GM19468 (cell line): ENCODE measurements around the gene TEKTIP1.
"Not testable (repeated sequence)": the region's sequence is repeated elsewhere in the genome, so short reads cannot be mapped to it uniquely, and the experiment has no call there.

Source experiments
- ATAC-seq: cut with Tn5 transposase; IDR thresholded peaks from one replicate; pipeline ENCODE4 v1.9.1; 2021; ENCODE audit warnings: mild to moderate bottlenecking, moderate library complexity, moderate number of reproducible peaks; ENCODE audit not compliant: unreplicated experiment; ENCODE audit errors: extremely low read depth

The TEKTIP1 gene

DNA sequence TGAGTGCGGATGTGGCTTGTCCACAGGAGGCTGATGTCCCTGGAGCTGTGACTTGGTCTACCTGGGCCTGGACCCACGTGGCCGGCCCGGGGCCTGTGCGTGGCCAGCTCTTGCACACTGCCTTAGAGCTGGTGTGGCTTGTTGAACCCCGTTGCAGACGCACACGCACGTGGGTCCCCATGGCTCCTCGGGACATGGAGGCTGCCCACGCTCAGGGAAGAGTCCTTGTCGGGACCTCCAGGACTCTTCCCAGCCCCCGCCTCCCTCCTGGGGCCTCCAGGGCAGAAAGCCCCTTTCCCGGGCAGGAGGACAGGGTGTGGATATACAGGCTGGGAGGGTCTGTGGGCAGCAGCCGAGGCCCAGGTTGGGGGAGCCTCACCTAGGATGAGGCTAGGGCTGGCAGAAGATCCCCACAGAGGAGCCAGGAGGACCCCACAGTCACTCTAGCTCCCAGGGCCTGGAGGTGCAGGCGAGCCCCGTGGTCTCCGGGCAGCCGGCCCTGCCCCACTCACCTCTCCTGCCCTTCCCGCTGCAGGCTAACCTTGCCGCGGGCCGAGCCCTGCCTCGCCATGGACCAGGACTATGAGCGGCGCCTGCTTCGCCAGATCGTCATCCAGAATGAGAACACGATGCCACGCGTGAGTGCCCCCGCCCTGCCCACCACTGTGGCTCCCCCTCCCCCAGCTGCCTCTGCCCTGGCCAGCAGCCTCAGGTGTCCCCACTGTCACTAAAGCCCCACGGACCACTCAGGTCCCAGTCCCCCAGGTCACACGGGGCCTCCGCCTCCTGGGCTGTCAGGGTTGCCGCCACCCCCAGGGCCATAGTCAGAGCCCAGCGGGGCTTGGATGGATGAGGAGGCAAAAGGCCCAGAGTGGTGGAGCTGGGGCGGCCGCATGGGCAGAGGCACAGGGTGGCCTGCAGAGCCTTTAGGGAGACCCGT, 16.3 kb upstream of the TEKTIP1 start:
- ATAC-seq = no peak

DNA sequence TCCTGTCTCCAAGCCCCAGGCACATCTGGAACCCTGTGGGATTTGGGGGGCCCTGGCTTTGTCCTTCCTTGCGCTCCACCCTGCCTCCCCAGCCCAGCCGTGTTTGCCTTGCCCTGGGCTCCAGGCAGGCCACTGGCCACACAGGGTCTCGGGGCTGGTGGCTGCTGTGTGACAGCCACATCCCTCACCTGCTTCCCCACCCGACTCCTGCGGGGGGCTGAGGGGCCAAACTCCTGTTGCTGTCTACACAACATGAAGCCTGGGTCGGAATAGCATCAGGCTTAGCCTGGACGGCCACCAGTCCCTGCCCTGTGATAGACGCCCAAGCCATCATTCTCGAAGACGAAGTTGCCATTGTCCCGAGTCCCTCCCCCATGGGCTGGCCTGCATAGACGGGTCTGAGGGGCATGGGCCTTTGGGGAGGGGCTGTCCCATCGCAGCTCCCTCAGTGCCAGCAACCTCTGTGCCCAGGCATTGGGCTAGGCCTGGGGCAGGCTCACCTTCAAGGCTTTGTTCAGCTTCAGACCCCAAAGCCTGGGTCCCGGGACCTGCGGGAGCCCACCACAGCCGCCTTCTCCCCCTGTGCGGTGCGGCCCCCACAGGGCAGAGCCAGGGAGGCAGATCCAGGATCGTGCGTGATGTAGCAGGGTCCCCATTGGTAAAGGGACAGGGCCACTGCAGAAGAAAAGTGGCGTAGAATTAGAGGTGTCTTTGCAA, 15.5 kb upstream of the TEKTIP1 start:
- ATAC-seq = no peak

DNA sequence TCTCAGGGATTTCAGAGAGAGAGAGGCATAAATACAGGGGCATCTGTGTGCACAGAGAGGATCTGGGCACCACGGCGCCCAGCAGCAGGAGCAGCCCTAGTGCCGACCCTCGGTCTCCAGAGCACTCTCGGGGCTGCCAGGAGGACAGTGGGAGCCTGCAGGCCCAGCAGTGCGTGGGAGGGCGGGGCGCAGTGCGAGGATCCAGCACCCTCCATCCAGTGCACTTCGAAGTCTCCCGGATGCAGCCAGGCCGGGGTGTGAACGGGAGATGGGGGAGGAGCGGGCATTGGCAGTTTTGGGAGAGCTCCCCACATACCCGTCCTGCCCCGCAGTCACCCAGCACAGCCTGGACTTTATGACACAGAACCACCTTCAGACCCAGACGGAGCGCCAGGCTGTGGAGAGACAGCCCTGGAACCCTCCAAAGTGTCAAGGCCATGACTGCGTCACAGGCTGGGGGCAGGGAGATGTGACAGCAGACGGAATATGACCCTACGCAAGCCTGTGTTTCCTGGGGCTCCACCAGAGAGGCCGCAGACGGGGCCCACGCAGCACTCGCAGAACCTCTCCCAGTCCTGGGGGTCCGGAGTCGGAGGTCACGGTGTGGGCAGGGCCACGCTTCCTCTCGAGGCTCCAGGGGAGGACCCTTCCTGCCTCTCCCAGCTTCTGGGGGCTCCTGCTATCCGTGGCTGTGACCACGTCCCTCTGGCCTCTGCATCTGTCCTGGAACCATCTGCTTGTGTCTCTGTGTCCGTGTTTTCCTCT, 14.7 kb upstream of the TEKTIP1 start:
- no peak for ATAC-seq

DNA sequence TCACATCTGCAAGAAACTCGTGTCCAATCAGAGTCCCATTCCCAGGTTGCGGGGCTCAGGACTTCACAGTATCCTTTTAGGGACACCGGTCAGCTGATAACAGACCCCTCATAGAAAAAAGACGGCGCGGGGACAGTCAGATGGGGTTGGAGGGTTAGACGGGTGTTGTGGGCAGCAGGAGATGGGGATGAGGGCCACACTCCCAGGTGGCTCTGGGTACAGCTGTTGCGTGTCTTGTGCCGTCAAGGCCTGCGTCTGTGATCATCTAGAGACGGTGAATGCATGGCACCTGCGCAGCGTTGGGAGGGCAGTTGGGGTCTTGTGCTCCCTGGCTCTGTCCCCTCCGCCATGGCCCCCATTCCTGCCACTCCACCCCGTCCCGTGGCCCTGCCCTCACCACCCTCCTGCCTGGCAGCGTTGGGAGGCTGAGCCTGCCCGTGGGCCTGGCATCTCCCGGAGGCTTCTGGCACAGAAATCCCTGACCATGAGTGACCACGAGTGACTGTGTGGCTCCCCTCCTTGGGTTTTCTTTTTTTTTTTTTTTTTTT, 14.0 kb upstream of the TEKTIP1 start:
- ATAC-seq = no peak

DNA sequence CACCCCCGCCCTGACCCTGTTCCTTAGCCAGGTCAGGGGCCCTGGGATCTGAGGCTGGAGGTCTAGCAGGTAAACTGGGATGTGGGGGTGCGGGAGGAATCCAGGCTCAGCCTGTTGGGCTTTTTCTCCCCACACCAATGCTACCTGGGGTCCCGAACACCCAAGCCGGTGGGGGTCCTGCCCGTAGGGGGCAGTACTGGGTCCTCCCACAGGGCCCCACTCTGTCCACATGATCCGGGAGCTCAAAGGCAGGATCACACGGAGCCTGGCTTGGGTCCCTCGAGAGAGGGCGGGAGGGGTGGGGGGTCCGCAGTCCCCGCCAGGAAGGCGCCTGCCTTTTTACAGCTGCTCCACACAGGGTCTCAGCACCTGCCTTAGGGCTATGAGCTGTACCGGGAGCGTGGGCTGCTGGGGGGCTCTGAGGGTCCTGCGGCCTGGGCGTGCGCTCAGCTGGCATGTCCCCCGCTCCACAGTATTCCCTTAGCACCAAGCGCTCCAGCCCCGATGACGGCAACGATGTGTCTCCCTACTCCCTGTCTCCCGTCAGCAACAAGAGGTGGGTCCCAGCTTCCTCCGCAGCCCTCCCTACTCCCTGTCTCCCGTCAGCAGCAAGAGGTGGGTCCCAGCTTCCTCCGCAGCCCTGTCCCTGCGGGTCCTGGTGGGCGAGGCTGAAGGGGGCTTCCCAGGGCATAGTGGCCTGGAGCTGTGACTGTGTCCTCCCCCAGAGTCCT, 12.3 kb upstream of the TEKTIP1 start:
- no peak for ATAC-seq

DNA sequence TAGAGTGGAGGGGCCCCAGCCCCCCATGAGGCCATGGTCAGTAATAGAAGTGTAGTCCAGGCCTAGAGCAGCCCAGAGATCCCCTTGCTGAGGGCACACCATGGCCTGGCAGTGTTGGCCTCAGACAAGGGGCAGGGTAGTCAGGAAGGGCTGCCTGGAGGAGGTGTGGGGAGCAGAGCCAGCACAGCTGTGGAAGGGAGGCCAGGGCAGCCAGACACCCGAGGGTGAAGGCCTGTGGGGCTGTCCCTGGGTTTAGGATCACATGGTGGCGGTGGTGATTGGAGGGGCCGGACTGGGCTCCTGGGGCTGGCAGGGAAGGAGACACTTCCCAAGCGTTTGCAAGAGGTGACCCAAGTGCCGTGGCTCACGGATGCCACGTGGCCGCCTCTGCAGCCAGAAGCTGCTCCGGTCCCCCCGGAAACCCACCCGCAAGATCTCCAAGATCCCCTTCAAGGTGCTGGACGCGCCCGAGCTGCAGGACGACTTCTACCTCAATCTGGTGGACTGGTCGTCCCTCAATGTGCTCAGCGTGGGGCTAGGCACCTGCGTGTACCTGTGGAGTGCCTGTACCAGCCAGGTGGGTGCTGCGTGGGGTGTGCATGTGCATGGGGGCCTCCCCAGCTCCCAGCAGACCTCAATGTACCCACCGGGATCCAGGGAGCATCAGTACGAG, 11.6 kb upstream of the TEKTIP1 start:
- no peak for ATAC-seq

DNA sequence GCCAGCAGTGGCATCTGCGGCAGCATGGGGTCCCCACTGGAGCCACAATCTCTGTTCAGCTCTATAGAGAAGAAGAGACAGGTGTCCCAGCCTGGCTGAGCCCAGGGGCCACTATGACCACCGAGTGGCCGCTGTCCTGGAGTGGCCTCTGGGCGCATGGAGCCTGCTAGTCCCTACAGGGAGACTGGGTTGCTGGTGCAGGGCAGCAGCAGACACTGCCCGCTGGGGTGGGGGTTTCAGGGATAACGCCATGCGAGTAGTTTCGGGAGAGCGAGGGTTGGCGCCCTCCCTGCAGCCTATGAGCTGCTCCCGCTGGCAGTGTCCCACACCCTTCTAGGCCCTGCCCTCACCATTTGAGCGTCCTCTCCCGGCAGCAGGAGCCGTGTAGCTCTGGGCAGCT, 10.9 kb upstream of the TEKTIP1 start:
- ATAC-seq = no peak

DNA sequence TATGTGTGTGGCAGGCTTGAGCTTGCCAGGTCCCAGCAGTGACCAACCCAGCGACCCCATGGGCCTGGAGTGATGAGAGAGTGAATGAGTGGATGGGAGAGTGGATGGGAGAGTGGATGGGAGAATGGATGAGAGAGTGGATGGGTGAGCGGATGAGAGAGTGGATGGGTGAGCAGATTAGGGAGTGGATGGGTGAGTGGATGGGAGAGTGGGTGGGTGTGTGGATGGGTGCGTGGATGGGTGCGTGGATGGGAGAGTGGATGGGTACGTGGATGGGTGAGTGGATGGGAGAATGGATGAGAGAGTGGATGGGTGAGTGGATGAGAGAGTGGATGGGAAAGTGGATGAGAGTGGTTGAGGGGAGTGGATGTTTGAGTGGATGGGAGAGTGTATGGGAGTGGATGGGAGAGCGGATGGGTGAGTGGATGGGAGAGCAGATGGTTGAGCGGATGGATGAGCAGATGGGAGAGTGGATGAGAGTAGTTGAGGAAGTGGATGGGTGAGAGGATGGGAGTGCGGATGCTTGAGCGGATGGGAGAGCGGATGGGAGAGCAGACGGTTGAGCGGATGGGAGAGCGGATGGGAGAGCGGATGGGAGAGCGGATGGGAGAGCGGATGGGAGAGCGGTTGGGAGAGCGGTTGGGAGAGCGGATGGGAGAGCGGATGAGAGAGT, 10.3 kb upstream of the TEKTIP1 start:
- no peak for ATAC-seq

DNA sequence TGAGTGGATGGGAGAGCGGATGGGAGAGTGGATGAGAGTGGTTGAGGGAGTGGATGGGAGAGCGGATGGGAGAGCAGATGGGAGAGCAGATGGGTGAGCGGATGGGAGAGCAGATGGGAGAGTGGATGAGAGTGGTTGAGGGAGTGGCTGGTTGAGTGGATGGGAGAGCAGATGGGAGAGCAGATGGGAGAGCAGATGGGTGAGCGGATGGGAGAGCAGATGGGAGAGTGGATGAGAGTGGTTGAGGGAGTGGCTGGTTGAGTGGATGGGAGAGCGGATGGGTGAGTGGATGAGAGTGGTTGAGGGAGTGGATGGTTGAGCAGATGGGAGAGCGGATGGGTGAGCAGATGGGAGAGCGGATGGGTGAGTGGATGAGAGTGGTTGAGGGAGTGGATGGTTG, 9.7 kb upstream of the TEKTIP1 start:
- ATAC-seq = not testable (repeated sequence)

DNA sequence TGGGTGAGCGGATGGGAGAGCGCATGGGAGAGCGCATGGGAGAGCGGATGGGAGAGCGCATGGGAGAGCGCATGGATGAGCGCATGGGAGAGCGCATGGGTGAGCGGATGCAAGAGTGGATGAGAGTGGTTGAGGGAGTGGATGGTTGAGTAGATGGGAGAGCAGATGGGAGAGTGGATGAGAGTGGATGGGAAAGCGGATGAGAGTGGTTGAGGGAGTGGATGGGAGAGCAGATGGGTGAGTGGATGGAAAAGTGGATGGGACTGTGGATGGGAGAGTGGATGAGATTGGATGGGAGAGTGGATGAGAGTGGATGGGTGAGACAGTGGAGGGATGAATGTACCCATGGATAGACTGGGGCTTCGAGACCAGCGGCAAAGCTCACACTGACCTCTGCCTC, 8.6 kb upstream of the TEKTIP1 start:
- no peak for ATAC-seq

DNA sequence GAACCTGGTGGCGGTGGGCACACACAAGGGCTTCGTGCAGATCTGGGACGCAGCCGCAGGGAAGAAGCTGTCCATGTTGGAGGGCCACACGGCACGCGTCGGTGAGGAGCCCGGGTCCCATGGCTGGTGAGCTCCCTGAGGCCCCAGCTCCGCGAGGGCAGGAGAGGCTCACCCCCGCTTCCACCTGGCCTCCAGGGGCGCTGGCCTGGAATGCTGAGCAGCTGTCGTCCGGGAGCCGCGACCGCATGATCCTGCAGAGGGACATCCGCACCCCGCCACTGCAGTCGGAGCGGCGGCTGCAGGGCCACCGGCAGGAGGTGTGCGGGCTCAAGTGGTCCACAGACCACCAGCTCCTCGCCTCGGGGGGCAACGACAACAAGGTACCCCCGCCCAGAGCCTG, 7.3 kb upstream of the TEKTIP1 start:
- ATAC-seq = no peak

DNA sequence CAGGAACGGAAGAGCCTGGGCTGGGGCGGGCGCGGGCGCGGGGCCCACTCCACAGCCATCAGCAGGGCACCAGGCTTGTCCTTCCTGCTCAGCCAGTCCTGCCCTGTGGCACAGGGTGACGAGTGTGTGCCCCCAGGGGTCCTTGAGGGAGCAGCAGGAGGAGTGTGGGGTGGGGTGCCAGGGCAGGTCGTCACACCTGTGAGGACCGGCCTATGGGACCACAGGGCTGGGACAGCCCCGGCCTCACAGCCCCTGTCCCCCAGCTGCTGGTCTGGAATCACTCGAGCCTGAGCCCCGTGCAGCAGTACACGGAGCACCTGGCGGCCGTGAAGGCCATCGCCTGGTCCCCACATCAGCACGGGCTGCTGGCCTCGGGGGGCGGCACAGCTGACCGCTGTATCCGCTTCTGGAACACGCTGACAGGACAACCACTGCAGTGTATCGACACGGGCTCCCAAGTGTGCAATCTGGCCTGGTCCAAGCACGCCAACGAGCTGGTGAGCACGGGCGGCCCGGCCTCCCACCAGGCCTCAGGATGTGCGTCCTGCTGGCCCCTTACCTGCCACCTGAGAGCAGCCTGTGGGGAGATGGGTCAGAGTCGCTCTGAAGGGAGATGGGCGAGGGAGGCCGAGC, 6.7 kb upstream of the TEKTIP1 start:
- no peak for ATAC-seq

DNA sequence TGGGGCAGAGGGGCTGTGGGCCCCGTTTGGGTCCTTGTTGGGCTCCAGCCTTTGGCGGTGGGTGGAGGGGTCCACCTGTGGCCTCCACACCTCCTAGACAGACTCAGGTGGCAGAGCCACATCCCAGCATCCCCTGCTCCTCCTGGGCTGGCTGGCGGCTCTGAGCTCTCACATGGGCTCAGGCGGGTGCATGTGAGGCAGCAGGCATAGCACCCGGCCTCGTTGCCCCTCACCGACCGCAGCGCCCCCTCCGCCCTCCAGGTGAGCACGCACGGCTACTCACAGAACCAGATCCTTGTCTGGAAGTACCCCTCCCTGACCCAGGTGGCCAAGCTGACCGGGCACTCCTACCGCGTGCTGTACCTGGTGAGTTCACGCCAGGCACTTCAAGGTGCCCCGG, 5.9 kb upstream of the TEKTIP1 start:
- no peak for ATAC-seq

DNA sequence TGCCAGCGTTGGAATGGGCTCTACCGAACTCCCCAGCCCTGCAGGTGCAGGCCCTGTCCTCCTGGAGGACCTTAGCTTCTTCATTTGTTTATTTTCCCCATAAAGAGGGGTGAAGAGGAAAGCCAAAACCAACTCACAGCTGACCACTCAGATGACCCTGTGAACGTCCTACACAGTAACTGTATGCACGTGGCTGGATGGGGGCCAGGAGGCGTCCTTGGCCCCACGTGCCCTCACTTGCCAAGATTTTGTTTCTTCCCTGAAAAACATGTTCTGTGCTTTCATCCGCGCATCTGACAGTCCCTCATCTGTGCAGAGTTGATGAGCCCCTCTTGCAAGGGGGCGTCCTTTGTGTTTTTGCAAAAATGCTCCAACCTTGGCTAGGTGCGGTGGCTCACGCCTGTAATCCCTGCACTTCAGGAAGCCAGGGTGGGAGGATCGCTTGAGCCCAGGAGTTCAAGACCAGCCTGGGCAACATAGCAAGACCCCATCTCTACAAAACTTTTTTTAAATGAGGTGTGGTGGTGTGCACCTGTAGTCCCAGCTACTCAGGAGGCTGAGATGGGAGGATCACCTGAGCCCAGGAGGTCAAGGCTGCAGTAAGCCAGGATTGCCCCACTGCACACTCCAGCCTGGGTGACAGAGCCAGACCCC, 5.3 kb upstream of the TEKTIP1 start:
- ATAC-seq = no peak

DNA sequence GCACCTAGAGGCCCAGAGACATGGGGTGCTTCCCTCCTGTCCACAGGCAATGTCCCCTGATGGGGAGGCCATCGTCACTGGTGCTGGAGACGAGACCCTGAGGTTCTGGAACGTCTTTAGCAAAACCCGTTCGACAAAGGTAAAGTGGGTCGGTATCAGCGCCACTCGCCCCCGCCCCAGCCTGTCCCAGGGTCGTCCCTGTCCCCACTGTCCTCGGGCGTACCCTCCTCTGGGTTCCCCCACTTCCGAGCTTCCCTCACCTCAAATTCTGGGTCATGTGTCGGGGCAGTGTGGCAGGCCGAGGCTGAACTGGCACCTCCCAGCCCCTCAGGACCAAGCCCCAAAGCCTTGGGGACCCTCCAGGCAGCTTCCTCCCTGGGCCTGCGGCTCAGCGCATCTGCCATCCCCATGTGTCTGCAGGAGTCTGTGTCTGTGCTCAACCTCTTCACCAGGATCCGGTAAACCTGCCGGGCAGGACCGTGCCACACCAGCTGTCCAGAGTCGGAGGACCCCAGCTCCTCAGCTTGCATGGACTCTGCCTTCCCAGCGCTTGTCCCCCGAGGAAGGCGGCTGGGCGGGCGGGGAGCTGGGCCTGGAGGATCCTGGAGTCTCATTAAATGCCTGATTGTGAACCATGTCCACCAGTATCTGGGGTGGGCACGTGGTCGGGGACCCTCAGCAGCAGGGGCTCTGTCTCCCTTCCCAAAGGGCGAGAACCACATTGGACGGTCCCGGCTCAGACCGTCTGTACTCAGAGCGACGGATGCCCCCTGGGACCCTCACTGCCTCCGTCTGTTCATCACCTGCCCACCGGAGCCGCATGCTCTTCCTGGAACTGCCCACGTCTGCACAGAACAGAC, 4.4 kb upstream of the TEKTIP1 start:
- no peak for ATAC-seq

DNA sequence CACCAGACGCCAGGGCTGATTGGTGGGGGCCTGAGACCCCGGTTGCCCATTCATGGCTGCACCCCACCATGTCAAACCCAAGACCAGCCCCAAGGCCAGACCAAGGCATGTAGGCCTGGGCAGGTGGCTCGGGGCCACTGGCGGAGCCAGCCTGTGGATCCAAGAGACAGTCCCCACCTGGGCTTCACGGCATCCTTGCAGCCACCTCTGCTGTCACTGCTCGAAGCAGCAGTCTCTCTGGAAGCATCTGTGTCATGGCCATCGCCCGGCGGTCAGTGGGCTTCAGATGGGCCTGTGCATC, 3.8 kb upstream of the TEKTIP1 start:
- ATAC-seq = no peak

DNA sequence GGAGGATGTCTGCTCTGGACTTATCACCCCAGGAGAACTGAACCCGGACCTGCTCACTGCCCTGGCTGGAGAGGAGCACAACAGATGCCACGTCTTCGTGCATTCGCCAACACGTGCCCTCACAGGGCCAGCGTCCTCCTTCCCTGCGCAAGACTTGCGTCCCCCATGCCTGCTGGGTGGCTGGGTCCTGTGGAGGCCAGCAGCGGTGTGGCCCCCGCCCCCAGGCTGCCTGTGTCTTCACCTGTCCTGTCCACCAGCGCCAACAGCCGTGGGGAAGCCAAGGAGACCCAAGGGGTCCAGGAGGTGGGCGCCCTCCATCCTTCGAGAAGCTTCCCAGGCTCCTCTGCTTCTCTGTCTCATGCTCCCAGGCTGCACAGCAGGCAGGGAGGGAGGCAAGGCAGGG, 3.4 kb upstream of the TEKTIP1 start:
- no peak for ATAC-seq
